ENCODE data around the gene MAP1S.

GRCh38 chr19:17681505-17682125, 37.7 kb upstream of the MAP1S start:
- TF ChIP-seq, protein P1, sequence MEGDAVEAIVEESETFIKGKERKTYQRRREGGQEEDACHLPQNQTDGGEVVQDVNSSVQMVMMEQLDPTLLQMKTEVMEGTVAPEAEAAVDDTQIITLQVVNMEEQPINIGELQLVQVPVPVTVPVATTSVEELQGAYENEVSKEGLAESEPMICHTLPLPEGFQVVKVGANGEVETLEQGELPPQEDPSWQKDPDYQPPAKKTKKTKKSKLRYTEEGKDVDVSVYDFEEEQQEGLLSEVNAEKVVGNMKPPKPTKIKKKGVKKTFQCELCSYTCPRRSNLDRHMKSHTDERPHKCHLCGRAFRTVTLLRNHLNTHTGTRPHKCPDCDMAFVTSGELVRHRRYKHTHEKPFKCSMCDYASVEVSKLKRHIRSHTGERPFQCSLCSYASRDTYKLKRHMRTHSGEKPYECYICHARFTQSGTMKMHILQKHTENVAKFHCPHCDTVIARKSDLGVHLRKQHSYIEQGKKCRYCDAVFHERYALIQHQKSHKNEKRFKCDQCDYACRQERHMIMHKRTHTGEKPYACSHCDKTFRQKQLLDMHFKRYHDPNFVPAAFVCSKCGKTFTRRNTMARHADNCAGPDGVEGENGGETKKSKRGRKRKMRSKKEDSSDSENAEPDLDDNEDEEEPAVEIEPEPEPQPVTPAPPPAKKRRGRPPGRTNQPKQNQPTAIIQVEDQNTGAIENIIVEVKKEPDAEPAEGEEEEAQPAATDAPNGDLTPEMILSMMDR (IDR thresholded peaks at IDR 0.05; ENCODE audit: borderline replicate concordance, extremely low read depth, low read length, poor library complexity, severe bottlenecking), result no peak
- no peak for TF ChIP-seq EZH2 (IDR thresholded peaks at IDR 0.05; ENCODE audit: borderline replicate concordance, low read depth, low read length, severe bottlenecking)

Measured in DND-41 (cell line).